Mesodermal cell (in vitro differentiated cells): ENCODE results near the gene PCSK6.

Source experiments
- H3K27ac ChIP-seq: 2 replicates; pipeline ENCODE4 v1.7.0; 2013; ENCODE audit warnings: mild to moderate bottlenecking, low read depth, low read length, moderate library complexity; ENCODE audit not compliant: severe bottlenecking
- H3K36me3 ChIP-seq: 2 replicates; pipeline ENCODE4 v1.7.1; 2013; ENCODE audit warnings: mild to moderate bottlenecking, low read length, moderate library complexity; ENCODE audit not compliant: control insufficient read depth, insufficient read depth
- H3K4me1 ChIP-seq: one replicate; pipeline ENCODE4 v1.7.1; 2013; ENCODE audit warnings: mild to moderate bottlenecking, low read length; ENCODE audit not compliant: insufficient read depth, control insufficient read depth, poor library complexity, severe bottlenecking
- H3K4me3 ChIP-seq: 2 replicates; pipeline ENCODE4 v1.7.0; 2013; ENCODE audit warnings: low read length, control low read depth, mild to moderate bottlenecking; ENCODE audit not compliant: insufficient read depth, poor library complexity, severe bottlenecking; ENCODE audit errors: extremely low read depth
- H3K9me3 ChIP-seq: 2 replicates; pipeline ENCODE4 v1.7.1; 2013; ENCODE audit warnings: mild to moderate bottlenecking, low read length, moderate library complexity; ENCODE audit not compliant: control insufficient read depth
- WGBS, 2 experiments: methylation state at CpG; one replicate each; pipeline ENCODE4 v1.1.5; 2013; ENCODE audit warnings: missing lambda C conversion rate in 2 of 2; ENCODE audit not compliant: insufficient coverage in 2 of 2; 5-methylcytosine and 5-hydroxymethylcytosine counted together

The PCSK6 gene

DNA sequence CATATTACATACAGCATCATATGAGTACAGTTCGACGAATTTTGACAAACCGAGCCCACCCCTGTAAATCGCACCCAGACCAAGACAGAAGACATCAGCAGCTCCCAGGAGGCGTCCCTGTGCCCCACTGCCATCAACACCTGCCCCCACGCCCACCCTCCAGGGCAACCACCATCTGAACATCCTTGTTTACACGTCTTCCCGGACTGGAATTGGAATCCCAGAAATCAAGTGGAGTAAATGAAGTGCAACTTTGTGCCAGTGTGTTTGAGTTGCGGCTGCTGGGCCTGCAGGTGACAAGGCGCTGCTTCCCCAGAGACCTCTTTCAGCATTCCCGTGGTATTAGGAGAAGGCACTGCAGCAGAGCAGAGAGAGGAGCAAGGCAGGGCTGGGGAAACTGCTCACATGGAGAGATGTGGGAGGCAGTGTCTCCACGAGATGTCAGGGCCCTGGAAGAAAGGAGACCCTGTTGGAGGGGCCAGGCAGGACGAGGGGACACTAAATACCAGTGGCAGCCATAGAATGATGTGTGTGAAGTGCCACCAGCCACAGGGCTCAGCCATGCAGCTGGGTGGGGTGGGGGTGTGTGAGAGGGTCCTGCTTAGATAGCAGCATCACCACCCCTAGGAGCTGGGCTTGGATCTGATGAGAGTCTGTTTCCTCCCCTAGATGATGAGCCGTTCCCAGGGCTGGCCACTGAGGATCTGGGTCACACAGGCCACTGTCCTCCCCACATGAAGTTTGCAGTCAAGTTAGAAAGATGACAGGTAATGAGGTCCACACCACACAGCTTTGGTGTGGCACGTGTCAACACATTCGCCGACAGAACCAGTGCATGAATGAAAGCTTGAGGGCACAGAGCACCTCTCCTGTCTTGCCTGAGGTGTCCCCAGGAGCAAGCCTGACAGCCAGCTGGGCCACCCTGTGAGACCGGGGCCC, 33.4 kb upstream of the PCSK6 start:
- Histone ChIP-seq H3K36me3 (no peaks in the 10 kb centered on the region), H3K4me3 (no peak overlapping the region), H3K9me3 (peaks cover under 1% of the 10 kb centered on the region), H3K27ac (no peak overlapping the region), H3K4me1 (no peaks in the 10 kb centered on the region)
- 86 to 91% methylated on average over 12 to 14 of the region's 18 CpGs for WGBS, 2 experiments

DNA sequence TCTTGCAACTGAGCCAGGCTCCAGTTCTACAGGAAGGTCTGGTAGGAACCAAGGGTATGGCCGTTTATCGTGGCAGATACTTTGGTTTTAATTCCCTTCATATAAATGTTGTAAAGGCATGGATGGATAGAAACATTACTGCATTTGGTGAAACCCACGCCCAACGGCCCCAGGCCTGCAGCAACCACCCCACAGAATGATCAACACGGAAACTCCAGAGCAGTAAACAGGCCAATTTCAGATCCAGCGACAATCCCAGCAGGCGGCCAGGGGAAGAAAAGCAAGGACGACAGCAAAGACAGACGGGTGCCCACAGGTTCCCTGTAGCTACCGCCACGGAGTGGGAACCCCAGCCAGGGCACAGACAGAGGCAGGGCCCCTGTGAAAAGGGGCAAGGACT, 32.6 kb upstream of the PCSK6 start:
- Histone ChIP-seq H3K36me3 (no peaks in the 10 kb centered on the region), H3K27ac (no peak overlapping the region)
- WGBS, 2 experiments, result 88 to 90% methylated on average over 9 of the region's 11 CpGs

DNA sequence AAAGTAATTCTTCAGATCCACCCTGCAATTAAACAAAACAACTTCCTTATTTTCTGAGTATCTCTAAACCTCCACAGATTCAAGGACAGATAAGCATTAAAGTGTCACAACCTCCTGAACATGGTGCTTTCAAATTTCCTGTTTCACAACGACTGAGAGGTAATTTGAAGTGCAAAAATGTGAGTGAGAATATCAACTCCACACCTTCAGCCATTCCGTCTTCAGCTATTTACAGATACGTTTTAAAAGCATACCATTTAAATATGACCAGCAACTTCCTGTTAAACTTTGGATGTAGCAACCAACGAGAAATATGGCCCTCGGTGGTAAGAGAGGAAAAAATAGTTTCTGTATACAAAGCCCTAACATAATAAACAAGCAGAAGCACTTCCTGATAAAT, 32.1 kb upstream of the PCSK6 start:
- no CpG with 5 or more reads among the region's 5 CpGs for WGBS, 2 experiments
- H3K36me3 ChIP-seq, result no peaks in the 10 kb centered on the region
- no peak overlapping the region for H3K27ac ChIP-seq
- no peaks in the 10 kb centered on the region for H3K4me1 ChIP-seq
- peaks cover 4% of the 10 kb centered on the region for H3K9me3 ChIP-seq
- no peak overlapping the region for H3K4me3 ChIP-seq

More for the DNA sequence above, 32.6 kb upstream of the PCSK6 start:
- no peak overlapping the region for H3K4me3 ChIP-seq
- peaks cover 4% of the 10 kb centered on the region for H3K9me3 ChIP-seq
- no peaks in the 10 kb centered on the region for H3K4me1 ChIP-seq

DNA sequence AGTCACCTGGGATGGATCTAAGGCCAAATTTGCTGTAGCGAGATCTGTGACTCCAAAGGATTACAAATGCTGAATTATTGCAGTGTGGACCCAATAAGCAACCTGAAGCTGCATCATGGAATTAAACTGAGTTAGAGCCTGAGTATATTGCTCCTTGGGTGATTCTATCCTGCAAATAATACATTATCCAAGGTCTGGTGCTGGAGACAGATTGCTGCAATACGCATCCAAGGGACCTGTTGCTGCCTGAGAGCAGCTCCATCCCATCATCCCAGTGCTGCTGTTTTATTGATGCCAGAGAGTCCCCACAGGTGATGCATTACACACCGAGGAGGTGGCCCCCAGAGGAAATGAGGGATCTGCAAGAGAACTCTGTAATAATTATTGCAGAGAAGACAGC, 31.6 kb upstream of the PCSK6 start:
- 100% methylated on average over 1 to 2 of the region's 3 CpGs for WGBS, 2 experiments
- no peak overlapping the region for H3K4me3 ChIP-seq
- no peaks in the 10 kb centered on the region for H3K4me1 ChIP-seq

DNA sequence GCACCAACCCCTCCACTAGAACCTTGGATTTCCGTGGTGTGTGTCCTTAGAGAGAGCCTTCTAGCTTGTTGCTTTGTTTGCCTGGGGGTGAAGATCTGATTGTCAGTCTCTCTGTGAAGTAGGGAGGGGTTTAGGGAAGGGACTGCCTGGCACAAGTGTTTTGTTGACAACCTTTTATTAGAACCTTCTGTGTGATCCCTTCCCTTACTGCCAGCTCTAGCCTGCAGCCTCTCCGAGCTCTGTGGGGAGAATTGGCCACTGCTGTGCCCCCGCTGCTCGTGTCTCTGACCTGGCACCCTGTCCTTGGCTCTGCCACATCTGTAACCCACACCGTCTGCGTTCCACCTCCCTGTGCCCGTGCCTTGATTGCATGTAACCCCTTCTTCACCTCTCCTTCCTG, 30.9 kb upstream of the PCSK6 start:
- no peaks in the 10 kb centered on the region for H3K4me1 ChIP-seq
- 70 to 88% methylated on average over 1 to 3 of the region's 7 CpGs for WGBS, 2 experiments
- H3K27ac ChIP-seq, result no peak overlapping the region
- H3K4me3 ChIP-seq, result no peak overlapping the region
- H3K9me3 ChIP-seq, result peaks cover 4% of the 10 kb centered on the region
- no peaks in the 10 kb centered on the region for H3K36me3 ChIP-seq

More for the DNA sequence above, 31.6 kb upstream of the PCSK6 start:
- Histone ChIP-seq H3K36me3 (no peaks in the 10 kb centered on the region), H3K27ac (no peak overlapping the region), H3K9me3 (peaks cover 4% of the 10 kb centered on the region)

DNA sequence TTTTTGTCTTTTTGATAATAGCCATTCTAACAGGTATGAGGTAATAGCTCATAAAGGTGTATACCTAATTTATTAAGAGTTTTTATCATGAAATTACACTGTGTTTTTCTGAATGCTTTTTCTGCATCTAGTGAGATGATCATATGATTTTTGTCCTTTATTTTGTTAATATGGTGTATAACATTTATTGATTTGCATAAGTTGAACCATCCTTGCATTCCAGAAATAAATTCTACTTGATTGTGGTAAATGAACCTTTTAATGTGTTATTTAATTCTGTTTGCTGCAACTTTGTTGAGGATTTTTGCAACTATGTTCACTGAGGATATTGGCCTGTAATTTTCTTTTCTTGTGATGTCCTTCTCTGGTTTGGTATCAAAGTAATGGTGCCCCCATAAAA, 28.0 kb upstream of the PCSK6 start:
- Histone ChIP-seq H3K9me3 (peaks cover 4% of the 10 kb centered on the region), H3K4me1 (no peaks in the 10 kb centered on the region), H3K4me3 (no peak overlapping the region), H3K27ac (no peak overlapping the region), H3K36me3 (no peaks in the 10 kb centered on the region)

DNA sequence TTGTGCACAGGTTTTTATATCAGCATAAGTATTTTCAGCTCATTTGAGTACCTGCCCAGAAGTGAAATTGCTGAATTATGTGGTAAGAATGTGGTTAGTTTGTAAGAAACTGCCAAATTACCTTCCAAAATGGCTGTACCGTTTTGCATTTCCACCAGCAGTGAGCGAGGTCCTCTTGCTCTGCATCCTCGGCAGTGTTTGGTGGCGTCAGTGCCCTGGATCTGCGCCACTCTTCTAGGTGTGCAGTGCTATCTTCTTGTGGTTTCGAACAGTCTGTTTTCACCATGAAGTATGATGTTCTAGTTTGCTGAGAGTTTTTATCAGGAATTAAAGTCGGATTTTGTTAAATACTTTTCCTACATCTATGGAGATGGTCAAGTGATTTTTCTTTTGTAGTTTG, 24.8 kb upstream of the PCSK6 start:
- Histone ChIP-seq H3K9me3 (peaks cover 4% of the 10 kb centered on the region), H3K4me1 (no peaks in the 10 kb centered on the region), H3K36me3 (no peaks in the 10 kb centered on the region), H3K27ac (no peak overlapping the region), H3K4me3 (no peak overlapping the region)
- WGBS, 2 experiments, result 85 to 95% methylated on average over 5 of the region's 7 CpGs

DNA sequence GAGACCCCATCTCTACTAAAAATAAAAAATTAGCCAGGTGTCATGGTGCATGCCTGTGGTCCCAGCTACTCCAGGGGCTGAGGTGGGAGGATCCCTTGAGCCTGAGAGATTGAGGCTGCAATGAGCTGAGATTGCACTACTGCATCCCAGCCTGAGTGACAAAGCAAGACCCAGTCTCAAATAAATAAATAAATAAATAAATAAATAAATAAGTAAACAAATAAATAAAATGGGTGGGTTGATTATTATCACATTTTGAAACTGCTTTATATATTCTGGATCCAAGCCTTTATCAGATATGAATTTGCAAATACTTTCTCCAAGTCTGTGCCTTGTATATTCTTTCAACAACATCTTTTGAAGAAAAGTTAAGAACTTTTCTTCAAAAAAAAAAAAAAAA, 22.2 kb upstream of the PCSK6 start:
- H3K4me1 ChIP-seq, result no peaks in the 10 kb centered on the region
- H3K9me3 ChIP-seq, result no peaks in the 10 kb centered on the region
- H3K36me3 ChIP-seq, result no peaks in the 10 kb centered on the region
- H3K4me3 ChIP-seq, result no peak overlapping the region
- H3K27ac ChIP-seq, result no peak overlapping the region

DNA sequence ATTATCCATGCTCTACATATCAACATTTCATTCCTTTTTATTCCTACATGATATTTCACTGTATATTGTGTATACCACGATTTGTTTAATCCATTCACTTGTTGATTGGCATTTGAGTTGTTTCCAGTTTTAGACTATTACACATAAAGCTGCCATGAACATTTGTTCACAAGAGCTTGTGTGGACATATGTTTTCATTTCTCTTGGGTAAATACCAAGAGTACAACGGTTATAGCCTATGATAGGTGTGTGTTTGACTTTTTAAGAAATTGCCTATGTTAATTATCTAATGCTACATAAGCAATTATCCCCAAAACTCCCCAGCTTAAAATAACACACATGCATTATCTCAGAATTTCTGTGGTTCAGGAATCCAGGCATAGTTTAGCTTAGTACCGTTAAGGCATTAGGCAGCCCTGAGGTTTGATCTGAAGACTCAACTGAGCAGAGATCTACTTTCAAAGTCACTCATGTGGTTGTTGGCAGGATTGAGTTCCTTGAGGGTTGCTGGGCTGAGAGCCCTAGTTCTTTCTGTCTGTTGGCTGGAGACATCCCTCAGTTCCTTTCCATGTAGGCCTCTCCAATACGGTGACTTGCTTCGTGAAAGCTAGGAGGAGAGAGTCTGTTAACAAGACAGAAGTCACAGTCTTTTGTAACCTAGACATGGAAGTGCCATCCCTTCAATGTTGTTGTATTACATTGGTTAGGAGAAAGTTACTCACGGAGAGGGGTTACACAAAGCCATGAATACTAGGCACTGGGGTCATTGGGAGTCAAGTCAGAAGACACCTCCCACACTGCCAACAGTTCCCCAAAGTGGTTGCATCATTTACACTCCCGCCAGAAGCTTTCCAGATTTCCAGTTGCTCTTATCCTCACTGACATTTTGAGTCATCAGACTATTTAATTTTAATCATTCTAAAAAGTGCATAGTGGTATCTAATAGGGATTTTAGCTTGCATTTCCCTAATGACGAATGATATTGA, 21.0 kb upstream of the PCSK6 start:
- Histone ChIP-seq H3K4me1 (no peaks in the 10 kb centered on the region), H3K9me3 (no peaks in the 10 kb centered on the region), H3K36me3 (no peaks in the 10 kb centered on the region), H3K4me3 (no peak overlapping the region), H3K27ac (no peak overlapping the region)
- 100% methylated on average over 3 of the region's 8 CpGs for WGBS, 2 experiments

DNA sequence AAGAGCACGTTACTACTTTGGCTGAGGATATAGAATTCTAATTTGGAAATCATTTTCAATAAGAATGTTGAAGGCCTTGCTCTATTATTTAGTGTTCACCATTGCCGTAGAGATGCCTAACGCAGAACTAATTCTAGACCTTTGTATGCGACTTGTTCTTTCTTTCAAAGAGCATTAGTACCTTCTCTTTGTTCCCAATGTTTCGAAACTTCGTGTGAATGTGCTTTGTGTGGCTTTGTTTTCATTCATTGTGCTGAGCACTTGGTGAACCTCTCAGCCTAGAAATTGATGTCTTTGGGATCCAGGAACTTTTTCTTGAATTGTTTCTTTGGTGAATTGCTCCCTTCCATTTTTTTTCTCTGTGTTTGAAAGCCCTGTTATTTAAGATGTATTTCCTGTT, 19.8 kb upstream of the PCSK6 start:
- H3K4me3 ChIP-seq, result no peak overlapping the region
- no peaks in the 10 kb centered on the region for H3K4me1 ChIP-seq
- WGBS, 2 experiments, result 82 to 88% methylated on average over 5 to 6 of the region's 6 CpGs
- no peaks in the 10 kb centered on the region for H3K9me3 ChIP-seq
- H3K27ac ChIP-seq, result no peak overlapping the region
- no peaks in the 10 kb centered on the region for H3K36me3 ChIP-seq
